ENCODE results near the gene MT1X.

The MT1X gene

DNA sequence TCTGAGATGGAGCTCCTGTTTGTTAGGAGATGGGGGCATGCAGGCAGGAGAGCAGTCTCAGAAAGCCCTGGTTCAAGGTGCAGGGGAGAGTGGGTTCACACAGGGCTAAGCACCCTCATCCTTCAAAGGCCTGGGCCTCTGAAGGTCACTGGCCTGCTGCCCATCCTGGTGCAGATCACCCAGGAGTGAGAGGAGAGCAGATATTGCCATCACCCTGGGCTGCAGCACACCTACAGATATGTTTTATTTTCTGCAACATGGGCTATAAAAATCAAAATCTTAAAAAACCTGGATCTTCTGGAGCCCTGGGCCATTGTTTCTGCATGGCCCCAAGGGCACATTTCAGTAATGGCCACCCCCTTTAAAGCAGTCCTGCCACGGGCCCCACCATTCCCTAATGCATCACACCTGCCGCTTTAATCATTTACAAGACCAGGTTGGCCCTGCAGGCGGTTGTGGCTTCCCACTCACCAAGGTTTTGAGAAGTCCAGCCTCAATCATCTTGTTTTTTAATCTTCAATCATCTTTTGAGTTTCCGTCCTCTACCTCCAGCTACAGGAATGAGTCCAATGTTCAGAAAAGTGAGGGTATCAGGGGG is 27.3 kb downstream of the MT1X start:
- H3K9me2 ChIP-seq (replicated peaks; ENCODE audit: low read depth, low read length), result no peaks in the 10 kb centered on the region

DNA sequence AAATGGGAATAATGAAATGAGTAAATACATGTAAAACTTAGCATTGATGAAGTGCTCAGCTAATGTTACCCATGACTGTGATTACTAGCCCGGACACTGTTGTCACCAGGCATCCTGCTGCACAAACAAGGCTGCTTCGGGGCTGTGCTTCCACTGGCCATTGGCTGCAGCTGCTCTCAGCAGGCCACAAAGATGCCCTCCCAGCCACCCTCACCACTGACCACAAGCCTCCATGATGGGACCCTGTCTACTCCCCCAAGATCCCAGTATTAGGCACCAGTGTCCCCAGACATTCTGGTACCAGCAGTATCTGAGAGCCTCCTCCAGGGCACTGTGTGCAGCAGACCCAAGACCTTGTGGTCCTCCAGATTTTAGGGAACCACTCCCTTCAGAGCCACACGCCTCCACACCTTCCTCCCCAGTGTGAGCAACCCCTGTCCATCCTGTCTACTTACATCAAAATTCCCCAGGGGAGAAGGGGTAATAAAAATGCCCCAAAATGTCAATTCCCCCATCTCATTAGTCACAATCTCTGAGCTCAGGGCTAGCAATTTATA is 28.0 kb downstream of the MT1X start:
- H3K79me2 ChIP-seq (ENCODE audit: insufficient read depth, low read length), result no peaks in the 10 kb centered on the region
- TF ChIP-seq CTCF (conservative IDR thresholded peaks at IDR 0.05; ENCODE audit: low read length), result no peak
- no peak for TF ChIP-seq EZH2phosphoT487 (IDR thresholded peaks at IDR 0.05; ENCODE audit: borderline replicate concordance)
- no peaks in the 10 kb centered on the region for H3K36me3 ChIP-seq (ENCODE audit: insufficient read depth, low read length)
- no peaks in the 10 kb centered on the region for H3K9me3 ChIP-seq (ENCODE audit: insufficient read depth, low read depth, low read length)
- H3K4me1 ChIP-seq (ENCODE audit: insufficient read depth, low read length, poor library complexity, severe bottlenecking), result peaks cover 30% of the 10 kb centered on the region
- H2AFZ ChIP-seq (ENCODE audit: low read length), result peak overlapping the region; percentile 11; the same call in 1 of the 2 replicates
- H3K27me3 ChIP-seq (ENCODE audit: insufficient read depth, low read length, poor library complexity, severe bottlenecking), result no peaks in the 10 kb centered on the region
- H3K9ac ChIP-seq (ENCODE audit: low read depth, low read length, poor library complexity, severe bottlenecking), result no peak overlapping the region
- H3F3A ChIP-seq (ENCODE audit: low read depth), result no peaks in the 10 kb centered on the region
- H4K20me1 ChIP-seq (ENCODE audit: insufficient read depth, low read length, poor library complexity, severe bottlenecking), result no peaks in the 10 kb centered on the region
- no peak overlapping the region for H3K4me3 ChIP-seq (ENCODE audit: low read length, poor library complexity, severe bottlenecking)
- no peak overlapping the region for H3K4me2 ChIP-seq (ENCODE audit: low read depth, low read length, poor library complexity, severe bottlenecking)
- H3K9me2 ChIP-seq (replicated peaks; ENCODE audit: low read depth, low read length), result no peaks in the 10 kb centered on the region

More for the DNA sequence above, 27.3 kb downstream of the MT1X start:
- Histone ChIP-seq H2AFZ (ENCODE audit: low read length) (peak overlapping the region; percentile 49), H3K4me1 (ENCODE audit: insufficient read depth, low read length, poor library complexity, severe bottlenecking) (peaks cover 26% of the 10 kb centered on the region), H3K9me3 (ENCODE audit: insufficient read depth, low read depth, low read length) (no peaks in the 10 kb centered on the region), H4K20me1 (ENCODE audit: insufficient read depth, low read length, poor library complexity, severe bottlenecking) (no peaks in the 10 kb centered on the region), H3K79me2 (ENCODE audit: insufficient read depth, low read length) (no peaks in the 10 kb centered on the region), H3K4me2 (ENCODE audit: low read depth, low read length, poor library complexity, severe bottlenecking) (peak overlapping the region; percentile 69), H3K27me3 (ENCODE audit: insufficient read depth, low read length, poor library complexity, severe bottlenecking) (no peaks in the 10 kb centered on the region), H3K4me3 (ENCODE audit: low read length, poor library complexity, severe bottlenecking) (no peak overlapping the region), H3F3A (ENCODE audit: low read depth) (no peaks in the 10 kb centered on the region), H3K9ac (ENCODE audit: low read depth, low read length, poor library complexity, severe bottlenecking) (peak overlapping the region; percentile 62), H3K36me3 (ENCODE audit: insufficient read depth, low read length) (no peaks in the 10 kb centered on the region)
- TF ChIP-seq CTCF (conservative IDR thresholded peaks at IDR 0.05; ENCODE audit: low read length) (no peak), EZH2phosphoT487 (IDR thresholded peaks at IDR 0.05; ENCODE audit: borderline replicate concordance) (no peak)

DNA sequence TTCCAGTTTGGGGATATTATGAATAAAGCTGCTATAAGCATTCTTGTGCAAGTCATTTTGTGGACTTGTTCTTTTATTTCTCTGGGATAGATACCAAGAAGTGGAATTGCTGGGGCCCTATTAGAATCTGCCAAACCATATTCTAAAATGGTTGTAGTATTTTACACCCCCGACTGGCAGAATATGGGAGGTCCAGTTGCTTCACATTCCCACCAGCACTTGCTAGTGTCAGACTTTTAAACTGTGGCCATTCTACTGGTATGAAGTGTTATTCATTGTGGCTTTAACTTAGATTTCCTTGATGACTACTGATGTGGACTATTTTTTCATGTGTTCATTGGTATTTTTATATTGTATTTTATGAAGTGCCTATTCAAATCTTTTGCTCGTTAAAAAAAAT is 29.6 kb downstream of the MT1X start:
- no peaks in the 10 kb centered on the region for H3K27me3 ChIP-seq (ENCODE audit: insufficient read depth, low read length, poor library complexity, severe bottlenecking)
- H3K9me3 ChIP-seq (ENCODE audit: insufficient read depth, low read depth, low read length), result no peaks in the 10 kb centered on the region
- TF ChIP-seq EZH2phosphoT487 (IDR thresholded peaks at IDR 0.05; ENCODE audit: borderline replicate concordance) (no peak), CTCF (conservative IDR thresholded peaks at IDR 0.05; ENCODE audit: low read length) (no peak)
- H3K4me2 ChIP-seq (ENCODE audit: low read depth, low read length, poor library complexity, severe bottlenecking), result no peak overlapping the region
- no peaks in the 10 kb centered on the region for H3F3A ChIP-seq (ENCODE audit: low read depth)
- H4K20me1 ChIP-seq (ENCODE audit: insufficient read depth, low read length, poor library complexity, severe bottlenecking), result no peaks in the 10 kb centered on the region
- H2AFZ ChIP-seq (ENCODE audit: low read length), result no peak overlapping the region
- H3K4me3 ChIP-seq (ENCODE audit: low read length, poor library complexity, severe bottlenecking), result no peak overlapping the region
- H3K4me1 ChIP-seq (ENCODE audit: insufficient read depth, low read length, poor library complexity, severe bottlenecking), result peaks cover 30% of the 10 kb centered on the region
- no peaks in the 10 kb centered on the region for H3K9me2 ChIP-seq (replicated peaks; ENCODE audit: low read depth, low read length)
- no peak overlapping the region for H3K9ac ChIP-seq (ENCODE audit: low read depth, low read length, poor library complexity, severe bottlenecking)
- no peaks in the 10 kb centered on the region for H3K36me3 ChIP-seq (ENCODE audit: insufficient read depth, low read length)
- no peaks in the 10 kb centered on the region for H3K79me2 ChIP-seq (ENCODE audit: insufficient read depth, low read length)
